GM21381 (cell line): ENCODE data around the gene FKBP5.
"Not testable (repeated sequence)": the region's sequence is repeated elsewhere in the genome, so short reads cannot be mapped to it uniquely, and the experiment has no call there.

Source experiments
- ATAC-seq: cut with Tn5 transposase; IDR thresholded peaks from one replicate; pipeline ENCODE4 v1.9.1; 2021; ENCODE audit warnings: mild to moderate bottlenecking, moderate library complexity; ENCODE audit not compliant: unreplicated experiment

The FKBP5 gene

DNA sequence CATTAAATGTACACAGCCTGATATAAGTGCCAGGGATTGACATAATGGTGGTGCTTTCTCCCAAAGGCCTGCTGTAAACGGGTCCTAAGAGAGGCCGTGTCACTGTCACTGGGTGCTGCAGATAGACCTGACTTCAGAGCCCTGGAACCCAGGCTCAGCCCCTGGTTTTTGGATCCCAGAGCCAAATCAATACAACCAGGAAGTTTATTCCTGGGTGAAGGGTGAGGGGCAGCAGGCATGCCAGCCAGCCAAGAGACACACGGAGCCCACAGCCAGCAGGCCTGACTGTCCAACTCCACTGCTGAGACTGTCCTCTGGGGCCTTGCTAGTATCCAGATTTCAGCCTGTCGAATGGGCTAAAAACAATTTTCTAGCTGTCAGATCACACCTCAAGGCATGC, 35.3 kb upstream of the FKBP5 start:
- no peak for ATAC-seq

DNA sequence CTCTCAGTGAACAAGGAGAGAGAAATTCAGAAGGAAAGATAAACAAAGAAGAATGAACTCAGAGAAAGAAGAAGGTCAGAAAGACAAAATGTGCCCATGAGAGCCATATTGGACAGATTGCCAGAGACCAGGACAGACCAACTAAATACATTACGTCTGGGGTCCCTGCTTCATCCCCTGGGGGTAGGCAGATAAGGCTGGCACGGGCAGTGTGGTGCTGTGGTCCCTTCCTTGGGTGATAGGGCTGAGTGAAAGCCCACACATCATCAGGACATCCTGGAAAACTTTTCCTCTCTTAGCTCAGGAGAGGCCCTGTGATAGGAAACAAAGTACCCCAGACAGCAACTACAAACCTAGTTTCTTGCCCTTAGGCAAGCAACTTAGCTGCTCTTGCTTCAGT, 34.9 kb upstream of the FKBP5 start:
- no peak for ATAC-seq

DNA sequence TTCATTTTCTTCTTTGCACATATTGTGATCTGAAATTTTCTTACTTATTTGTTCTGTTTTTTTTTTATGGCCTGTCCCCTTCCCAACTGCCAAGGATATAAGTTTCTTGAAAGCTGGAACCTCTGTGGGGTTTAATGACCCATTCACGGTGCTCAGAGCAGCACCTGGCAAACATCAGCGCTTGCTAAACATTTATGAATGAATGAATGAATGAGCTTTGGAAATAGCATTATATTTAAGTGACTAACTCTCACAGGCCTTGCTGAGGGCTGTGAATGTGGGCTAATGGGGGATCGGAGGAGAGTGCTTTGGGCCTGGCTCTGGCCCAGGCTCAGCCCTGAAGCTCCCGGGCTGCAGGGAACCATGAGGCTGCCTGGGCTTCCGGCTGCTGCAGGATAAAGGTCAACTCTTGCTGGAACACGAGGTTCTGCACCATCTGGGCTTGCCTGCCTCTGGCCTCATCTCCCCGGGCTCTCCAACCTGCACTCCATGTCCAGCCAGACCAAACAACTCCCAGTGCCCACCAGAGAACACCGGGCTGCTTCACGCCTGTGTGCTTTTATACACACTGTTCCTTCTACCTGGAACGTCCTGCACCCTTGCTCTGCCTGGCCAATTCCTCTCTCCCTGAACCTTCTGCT, 33.5 kb upstream of the FKBP5 start:
- no peak for ATAC-seq

DNA sequence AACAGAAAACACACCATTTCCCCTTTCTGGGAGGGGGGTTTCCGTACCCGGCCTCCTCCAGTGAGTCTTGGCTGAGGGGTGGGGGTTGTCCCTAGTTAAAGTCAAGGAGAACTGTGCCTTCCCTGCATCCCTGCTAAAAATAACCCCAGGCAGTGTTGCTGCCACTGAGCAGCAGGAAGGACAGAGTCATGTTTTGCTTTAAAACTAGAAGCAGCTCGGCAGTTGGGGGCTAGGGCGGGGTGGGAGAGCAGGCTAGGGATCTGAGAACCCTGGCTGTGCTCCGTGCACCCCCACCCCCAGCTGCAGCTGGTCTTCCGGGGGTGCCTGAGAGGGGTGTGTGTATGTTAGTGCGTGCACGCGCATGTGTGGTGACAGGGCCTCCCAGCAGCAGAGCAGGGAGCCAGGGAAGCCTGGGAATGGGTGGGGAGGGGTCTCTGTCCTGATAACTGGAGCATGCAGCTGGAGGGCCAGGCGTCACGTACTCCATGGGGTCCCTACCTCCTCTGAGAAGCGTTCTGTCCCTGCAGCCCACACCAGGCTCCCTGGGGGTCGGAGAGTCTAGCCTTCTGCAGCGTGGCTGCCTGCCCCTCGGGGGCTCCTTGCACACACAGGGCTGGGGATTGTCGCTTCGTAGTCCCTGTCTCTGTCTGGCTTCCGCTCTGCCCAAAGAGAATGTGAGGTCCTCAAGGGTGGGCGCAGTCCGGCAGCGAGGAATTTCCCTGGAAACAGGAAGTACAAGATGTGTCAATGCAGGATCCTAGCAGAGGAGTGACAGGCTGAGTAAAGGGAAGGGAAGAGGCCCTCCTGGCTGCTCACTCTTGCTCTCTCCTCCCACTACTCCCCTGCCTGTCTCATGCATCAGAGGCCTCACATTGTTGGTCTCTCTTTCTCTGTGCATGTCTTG, 31.4 kb upstream of the FKBP5 start:
- ATAC-seq = peak; percentile 51

DNA sequence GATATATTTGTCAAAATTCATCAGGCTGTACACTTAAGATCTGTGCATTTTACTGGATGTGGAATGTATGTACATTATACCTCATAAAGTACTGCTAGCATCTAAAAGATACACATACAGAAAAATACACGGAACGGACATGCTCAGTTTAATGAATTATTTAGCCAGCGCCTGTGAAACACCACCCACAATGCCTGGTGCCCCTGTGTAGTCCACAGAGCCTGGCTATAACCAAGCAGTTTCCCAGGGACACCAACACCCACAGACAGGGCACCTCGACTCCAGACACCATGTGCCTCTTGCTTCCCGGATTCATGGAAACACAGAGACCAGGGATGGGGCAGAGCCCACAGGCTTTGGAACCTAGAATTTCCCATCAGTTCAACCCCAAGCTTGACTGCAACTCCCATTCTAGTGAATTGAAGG, 30.7 kb upstream of the FKBP5 start:
- no peak for ATAC-seq

DNA sequence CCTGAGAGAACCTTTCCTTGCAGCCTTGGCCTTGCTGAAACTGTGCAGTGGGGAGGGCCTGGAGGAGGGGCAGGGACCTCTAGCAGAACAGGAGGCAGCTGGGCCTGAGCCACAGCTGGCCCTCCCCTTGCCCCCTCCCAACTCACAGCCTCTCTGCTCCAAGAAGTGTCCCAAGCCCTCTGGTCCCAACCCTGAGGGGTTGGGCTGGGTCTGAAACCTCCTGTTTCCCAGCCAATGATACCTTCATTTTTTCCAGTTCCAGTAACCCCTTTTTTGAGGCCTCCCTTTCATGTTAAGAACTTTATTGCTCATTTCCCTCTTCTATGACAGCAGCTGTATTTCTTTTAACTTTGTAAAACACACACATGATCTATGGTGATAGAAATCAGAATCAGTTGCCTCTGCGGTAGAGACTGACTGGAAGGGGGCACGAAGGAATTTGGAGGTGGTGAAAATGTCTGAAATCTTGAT, 30.2 kb upstream of the FKBP5 start:
- no peak for ATAC-seq

DNA sequence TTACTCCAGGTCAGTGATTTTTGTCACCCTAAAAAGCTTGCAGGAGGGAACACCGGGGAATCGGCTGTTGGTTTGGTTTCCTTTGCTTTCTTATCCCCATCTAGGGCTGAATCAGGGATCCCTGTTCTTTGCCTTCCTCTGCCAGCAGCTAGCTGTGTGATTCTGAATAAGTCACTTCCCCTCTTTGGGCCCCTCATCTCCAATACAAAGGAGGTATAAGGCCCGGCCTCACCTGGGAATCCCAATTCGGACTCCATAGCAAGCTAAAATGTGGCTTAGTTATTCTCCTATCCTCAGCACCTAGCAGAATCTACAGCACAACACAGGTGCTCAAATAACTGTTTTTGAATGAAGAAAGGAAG, 29.6 kb upstream of the FKBP5 start:
- no peak for ATAC-seq

DNA sequence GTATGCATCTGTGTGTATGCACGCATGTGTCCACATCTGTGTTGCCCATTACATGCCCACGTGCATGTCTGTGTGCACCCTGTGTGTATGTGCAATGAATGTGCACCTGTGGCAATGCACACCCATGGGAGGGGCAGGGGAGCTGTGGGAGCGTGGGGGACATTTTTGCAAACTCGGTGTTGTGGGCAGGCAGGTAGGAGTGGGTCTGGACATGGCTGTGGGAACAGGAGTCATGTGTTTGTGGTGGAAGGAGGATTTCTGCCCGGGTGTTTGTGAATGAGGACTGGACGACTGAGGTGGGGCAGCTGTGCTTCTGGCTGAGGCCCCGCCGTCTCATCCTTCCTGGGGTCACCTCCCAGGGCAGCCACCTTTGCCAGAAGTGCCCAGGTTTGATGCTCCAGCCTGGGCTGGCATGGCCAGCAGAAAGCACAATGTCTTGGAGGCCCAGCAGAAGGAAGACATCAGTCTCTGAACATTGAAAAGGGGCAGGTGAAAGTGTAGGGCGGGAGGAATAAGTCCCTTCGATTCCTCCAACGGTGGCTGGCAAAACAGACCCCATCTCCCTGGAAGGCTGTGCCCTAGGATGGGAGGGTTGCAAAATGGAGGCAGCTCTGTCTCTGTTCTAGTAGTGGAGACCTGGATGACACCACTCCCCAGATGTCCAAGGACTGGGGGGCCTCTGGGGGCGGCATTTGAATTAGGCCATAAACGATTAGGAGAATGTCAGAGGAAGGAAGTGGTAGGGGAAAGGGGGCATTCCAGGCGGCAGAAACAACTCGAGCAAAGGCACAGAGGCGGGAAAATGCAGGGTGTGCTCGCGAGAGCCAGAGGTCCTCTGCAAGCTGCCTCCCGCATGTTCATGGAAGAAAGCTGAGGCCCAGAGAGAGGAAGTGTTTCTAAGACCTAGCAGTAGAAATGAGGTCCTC, 29.0 kb upstream of the FKBP5 start:
- no peak for ATAC-seq

DNA sequence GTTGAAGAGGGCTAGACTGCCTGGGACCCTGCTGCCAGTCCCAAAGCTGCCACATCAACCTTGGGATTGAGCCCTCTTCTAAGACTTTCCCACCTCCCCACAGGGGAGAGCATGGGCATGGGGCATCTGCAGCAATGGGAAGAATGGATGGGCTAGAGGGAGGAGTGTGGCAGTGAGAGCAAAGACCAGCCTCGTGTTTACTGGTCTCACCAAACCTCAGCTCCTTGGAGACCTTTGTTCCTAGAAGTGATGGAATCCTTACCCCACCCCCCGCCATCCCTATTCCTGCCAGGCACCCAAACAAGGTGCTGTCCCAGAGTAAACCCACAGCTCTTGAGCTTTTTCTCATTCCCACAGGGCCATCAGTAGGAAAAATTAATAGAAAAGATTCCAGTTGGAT, 28.1 kb upstream of the FKBP5 start:
- no peak for ATAC-seq

DNA sequence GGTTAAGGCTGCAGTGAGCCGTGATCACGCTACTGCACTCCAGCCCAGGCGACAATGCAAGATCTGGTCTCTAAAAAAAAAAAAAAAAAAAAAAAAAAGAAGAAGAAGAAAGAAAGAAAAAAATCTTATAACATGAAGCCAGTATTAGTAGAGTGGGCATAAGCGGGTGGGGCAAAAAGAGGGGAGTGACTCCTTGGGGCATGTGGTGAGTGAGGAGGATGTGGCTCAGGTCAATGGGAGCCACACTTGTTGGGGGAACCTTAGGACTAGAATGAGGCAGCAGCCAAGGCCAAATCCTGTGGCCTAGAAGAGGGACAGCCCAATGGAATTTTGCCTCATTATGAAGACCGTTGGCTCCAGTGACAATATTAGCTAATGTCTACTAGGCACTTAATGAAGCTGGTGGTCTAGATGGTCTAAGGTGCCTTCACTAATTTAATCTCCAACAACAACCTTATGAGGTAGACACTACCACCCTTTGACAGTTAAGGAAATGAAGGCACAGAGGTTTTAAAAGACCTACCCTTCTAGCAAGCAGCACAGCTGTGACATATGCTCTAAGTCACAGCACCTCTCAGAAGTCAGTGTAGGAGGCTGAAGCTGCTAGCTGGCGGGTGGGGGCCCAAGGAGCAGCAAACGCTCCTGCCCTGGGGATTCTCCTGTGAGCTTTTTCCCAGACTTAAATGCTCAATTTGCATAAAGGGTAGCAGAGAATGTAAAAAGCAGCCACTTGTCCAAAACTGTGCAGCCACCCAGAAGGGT, 24.5 kb upstream of the FKBP5 start:
- ATAC-seq = no peak

DNA sequence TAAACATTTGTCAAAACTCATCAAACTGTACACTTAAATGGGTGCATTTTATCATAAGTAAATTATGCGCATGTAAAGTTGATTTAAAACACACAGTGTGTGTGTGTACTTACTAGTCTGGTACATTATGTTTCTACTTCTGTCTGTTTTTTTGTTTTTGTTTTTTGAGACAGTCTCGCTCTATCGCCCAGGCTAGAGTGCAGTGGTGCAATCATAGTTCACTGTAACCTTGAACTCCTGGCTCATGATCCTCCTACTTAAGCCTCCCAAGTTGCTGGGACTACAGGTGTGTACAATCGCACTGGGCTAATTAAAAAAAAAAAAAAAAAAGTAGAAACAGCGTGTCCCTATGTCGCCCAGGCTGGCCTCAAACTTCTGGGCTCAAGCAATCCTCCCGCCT, 23.0 kb upstream of the FKBP5 start:
- ATAC-seq = no peak

DNA sequence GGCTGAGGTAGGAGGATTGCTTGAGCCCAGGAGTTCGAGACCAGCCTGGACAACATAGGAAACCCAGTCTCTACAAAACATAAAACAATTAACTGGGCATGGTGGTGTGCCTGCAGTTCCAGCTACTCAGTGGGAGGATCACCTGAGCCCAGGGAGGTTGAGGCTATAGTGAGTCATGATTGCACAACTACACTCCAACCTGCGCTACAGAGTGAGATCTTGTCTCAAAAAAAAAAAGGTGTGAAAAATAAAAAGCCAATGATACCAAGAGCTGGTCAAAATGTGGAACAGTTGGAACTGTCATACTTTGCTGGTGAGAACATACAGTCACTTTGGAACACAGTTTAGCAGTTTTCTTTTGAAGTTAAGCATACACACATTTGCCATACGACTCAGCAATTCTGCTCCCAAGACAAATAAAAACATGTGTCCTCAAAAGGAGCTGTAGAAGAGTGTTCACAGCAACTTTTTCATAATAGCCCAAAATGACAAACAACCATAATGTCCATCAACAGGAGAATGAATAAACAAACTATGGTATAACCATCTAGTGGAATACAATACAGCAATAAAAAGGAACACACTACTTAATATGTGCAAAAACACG, 21.6 kb upstream of the FKBP5 start:
- no peak for ATAC-seq

DNA sequence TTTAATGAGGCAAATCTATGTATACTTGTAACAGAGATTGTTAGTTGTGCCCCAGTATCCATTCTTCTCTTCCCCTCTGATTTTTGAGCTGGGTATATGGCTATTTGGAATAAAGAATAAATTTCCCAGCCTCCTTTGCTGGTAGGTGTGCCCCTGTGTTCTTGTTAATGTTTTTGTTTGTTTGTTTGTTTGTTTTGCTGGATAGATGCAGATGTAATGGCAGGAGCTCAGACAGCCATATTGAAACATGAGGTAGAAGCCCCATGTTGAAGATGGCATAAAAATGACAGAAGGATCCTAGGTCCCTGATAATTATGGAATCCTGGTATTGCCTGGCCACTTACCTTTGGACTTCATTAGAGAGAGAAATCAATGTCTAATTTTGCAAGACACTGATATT, 19.9 kb upstream of the FKBP5 start:
- no peak for ATAC-seq

DNA sequence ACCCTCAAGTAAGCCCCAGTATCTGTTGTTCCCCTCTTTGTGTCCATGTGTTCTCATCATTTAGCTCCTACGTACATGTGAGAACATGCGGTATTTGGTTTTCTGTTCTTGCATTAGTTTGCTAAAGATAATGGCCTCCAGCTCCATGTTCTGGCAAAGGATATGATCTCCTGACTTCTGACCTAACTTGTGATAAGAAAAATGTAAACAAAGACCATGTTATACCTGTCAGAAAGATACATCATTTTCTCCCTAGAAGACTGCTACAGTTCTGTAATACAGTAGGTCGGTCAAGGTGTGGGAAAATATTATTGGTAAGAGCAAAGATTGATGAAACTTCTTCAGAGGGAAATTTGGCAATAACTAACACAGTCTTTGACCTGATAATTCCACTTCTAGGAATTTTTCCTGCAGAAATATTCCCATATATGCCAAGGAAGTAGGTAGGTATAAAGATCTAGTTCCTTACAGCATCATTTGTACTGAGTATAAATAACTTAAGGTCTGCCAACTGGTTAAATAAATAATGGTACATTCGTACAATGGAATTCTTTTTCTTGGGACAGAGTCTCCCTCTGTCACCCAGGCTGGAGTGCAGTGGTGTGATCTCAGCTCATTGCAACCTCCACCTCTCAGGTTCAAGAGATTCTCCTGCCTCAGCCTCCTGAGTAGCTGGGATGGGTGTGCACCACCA, 19.1 kb upstream of the FKBP5 start:
- no peak for ATAC-seq

DNA sequence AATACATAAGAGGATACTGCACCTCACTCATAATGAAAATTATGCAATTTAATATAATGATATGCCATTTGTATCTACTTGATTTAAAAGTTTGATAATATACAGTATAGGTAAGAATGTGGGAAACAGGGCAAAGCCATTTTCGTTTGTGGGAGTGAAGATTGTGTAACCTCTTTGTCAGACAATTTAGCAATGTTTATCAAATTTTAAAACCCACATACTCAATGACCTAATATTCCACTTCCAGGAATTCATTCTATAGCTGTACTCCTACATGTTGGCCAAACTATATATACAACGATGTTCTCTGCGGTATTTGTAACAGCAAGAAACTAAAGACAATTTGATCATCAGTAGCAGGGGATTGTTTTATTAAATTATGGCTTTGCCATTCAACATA, 17.8 kb upstream of the FKBP5 start:
- no peak for ATAC-seq

DNA sequence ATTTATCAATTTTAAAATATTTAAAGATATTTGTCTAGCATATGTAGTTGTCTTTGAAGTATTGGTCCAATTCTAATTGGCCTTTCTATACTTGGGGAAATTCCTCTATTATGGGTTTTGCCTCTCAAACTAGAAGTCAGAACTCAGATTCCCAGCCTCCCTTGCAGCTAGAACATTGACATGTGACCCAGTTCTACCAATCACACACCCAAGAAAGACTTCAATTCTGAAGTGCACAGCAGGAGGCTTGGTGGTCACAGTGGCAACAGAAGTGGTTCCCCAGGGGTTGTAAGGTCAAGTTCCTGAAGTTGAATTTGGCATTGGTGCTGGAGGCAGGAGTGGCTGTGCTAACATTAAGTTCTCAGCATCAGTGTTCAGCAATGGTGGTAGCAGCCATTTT, 14.8 kb upstream of the FKBP5 start:
- no peak for ATAC-seq

DNA sequence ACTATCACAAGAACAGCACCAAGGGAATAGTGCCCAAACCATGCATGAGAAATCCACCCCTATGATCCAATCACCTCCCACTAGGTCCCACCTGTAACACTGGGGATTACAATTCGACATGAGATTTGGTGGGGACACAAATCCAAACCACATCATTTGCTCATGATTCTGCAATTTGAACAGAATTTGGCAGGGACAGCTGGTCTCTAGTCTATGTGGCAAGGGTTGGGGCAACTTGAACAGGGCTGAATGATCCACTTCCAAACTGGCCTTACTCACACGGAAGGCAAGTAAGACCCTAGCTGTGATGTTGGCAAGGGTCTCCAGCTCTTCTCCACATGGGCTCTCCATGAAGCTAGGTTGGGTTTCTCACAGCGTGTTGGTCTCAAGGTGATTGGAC, 10.1 kb upstream of the FKBP5 start:
- ATAC-seq = no peak

DNA sequence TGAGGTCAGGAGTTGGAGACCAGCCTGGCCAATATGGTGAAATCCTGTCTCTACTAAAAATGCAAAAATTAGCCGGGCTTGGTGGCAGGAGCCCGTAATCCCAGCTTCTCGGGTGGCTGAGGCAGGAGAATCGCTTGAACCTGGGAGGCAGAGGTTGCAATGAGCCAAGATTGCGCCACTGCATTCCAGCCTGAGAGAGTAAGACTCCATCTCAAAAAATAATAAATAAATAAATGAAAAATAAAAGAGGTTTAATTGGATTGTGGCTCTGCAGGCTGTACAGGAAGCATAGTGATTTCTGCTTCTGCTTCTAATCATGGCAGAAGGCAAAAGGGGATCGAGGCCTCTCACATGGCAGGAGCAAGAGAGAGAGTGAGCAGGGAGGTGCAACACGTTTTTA, 9.7 kb upstream of the FKBP5 start:
- ATAC-seq = not testable (repeated sequence)

DNA sequence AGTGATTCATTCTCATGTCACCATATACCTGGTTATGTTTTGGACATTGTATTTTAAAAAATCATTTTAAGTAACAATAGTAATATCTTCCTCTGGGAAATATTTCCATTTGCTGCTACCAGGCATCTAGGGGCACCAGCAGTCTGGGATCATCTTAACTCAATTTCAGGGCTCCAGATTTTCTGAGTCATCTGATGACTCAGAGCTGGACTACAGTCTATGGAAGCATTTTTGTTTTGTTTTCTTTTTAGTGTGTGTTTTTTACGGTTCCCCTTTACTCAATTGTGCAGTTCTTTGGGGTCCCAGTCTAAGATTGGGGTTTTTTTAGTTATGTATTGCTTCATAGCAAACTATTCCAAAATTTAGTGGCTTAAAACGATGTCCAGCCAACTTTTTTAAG, 5.7 kb upstream of the FKBP5 start:
- no peak for ATAC-seq
